Measurements from ENCODE around the gene DHX29. TPM values are rescaled to one million over a fixed set of nuclear protein-coding genes. Genes with fewer than 3 reads are reported as not detected.

The DHX29 gene
- total RNA-seq, 3 donors from 2014 or later: 18.3 to 24.7 (median 18.6) TPM

GRCh38 chr5:55236800-55237199 is 70.7 kb downstream of the DHX29 start:
- DNase-seq (no peak), ATAC-seq (no peak)
- H3K9me3 ChIP-seq: no peaks in the 10 kb centered on the region
- no peaks in the 10 kb centered on the region for H3K36me3 ChIP-seq (ENCODE audit: low read depth)
- no peak for TF ChIP-seq CTCF (IDR thresholded peaks at IDR 0.05)
- no peak overlapping the region for H3K4me3 ChIP-seq
- intact Hi-C loops (cut with DNase I, micrococcal nuclease): no loop called here
- peaks cover 29% of the 10 kb centered on the region for H3K4me1 ChIP-seq (ENCODE audit: low read depth)

- ATAC-seq (peak; percentile 63), DNase-seq (peak; percentile 73 to 81 (median 76))
- intact Hi-C loops (cut with DNase I, micrococcal nuclease): no loop called here
- no peak for TF ChIP-seq CTCF (IDR thresholded peaks at IDR 0.05)
- Histone ChIP-seq H3K9me3 (no peaks in the 10 kb centered on the region), H3K4me3 (no peak overlapping the region), H3K4me1 (ENCODE audit: low read depth) (peaks cover 38% of the 10 kb centered on the region), H3K36me3 (ENCODE audit: low read depth) (no peaks in the 10 kb centered on the region)
These were observed 73.3 kb downstream of the DHX29 start for GRCh38 chr5:55234121-55234700.

- intact Hi-C loops (cut with DNase I, micrococcal nuclease): no loop called here
- H3K9me3 ChIP-seq: no peaks in the 10 kb centered on the region
- no peak within 1 kb of the TSS for H3K4me3 ChIP-seq
- ATAC-seq (peak; percentile 84), DNase-seq (peak; percentile 72 to 84 (median 82))
- H3K36me3 ChIP-seq (ENCODE audit: low read depth): no peaks in the 10 kb centered on the region
- no peak for TF ChIP-seq CTCF (IDR thresholded peaks at IDR 0.05)
- peaks cover 38% of the 10 kb centered on the region for H3K4me1 ChIP-seq (ENCODE audit: low read depth)
These were observed 74.2 kb downstream of the DHX29 start, which contains the start of gene CCNO for GRCh38 chr5:55232985-55233928. Gene CCNO, minus strand, starts transcription at chr5:55233608. Its CDS starts 85 bp downstream, at chr5:55233523.

GRCh38 chr5:55232271-55232984 is 75.1 kb downstream of the DHX29 start:
- intact Hi-C loops (cut with DNase I, micrococcal nuclease): no loop called here
- Histone ChIP-seq H3K4me1 (ENCODE audit: low read depth) (peaks cover 42% of the 10 kb centered on the region), H3K9me3 (no peaks in the 10 kb centered on the region), H3K4me3 (no peak overlapping the region), H3K36me3 (ENCODE audit: low read depth) (no peaks in the 10 kb centered on the region)
- TF ChIP-seq CTCF (IDR thresholded peaks at IDR 0.05): no peak
- DNase-seq: peak; percentile 24 to 64 (median 56)
- peak; percentile 34 for ATAC-seq

GRCh38 chr5:55231919-55232270 is 75.6 kb downstream of the DHX29 start:
- TF ChIP-seq CTCF (IDR thresholded peaks at IDR 0.05): no peak
- Histone ChIP-seq H3K4me1 (ENCODE audit: low read depth) (peaks cover 47% of the 10 kb centered on the region), H3K4me3 (no peak overlapping the region), H3K36me3 (ENCODE audit: low read depth) (no peaks in the 10 kb centered on the region), H3K9me3 (no peaks in the 10 kb centered on the region)
- intact Hi-C loops (cut with DNase I, micrococcal nuclease): no loop called here
- ATAC-seq (no peak), DNase-seq (no peak)
